H9 (cell line): ENCODE results near the gene HEATR9. TPM values are rescaled to one million over a fixed set of nuclear protein-coding genes. Genes with fewer than 3 reads are reported as not detected.

Experiments
- DNase-seq: peaks from one replicate; pipeline ENCODE4 v3.0.0-alpha.2; 2017
- H2AFZ ChIP-seq: one replicate; pipeline ENCODE4 v1.6.1; 2013; ENCODE audit warnings: mild to moderate bottlenecking, low read length, control low read depth, moderate library complexity
- H2AK5ac ChIP-seq: 2 replicates; pipeline ENCODE4 v1.6.1; 2013; ENCODE audit warnings: low read length, control low read depth, mixed read lengths; ENCODE audit not compliant: insufficient read length
- H2BK120ac ChIP-seq: one replicate; pipeline ENCODE4 v1.6.1; 2013; ENCODE audit warnings: low read depth, mild to moderate bottlenecking, low read length, control low read depth, inconsistent platforms; ENCODE audit not compliant: poor library complexity, severe bottlenecking
- H2BK12ac ChIP-seq: 2 replicates; pipeline ENCODE4 v1.6.1; 2013; ENCODE audit warnings: low read length, control low read depth, mixed read lengths, low read depth; ENCODE audit not compliant: insufficient read length
- H2BK15ac ChIP-seq: 2 replicates; pipeline ENCODE4 v1.6.1; 2013; ENCODE audit warnings: low read depth, low read length, control low read depth
- H2BK20ac ChIP-seq: one replicate; pipeline ENCODE4 v1.6.1; 2013; ENCODE audit warnings: low read depth, mild to moderate bottlenecking, low read length, control low read depth, inconsistent platforms; ENCODE audit not compliant: poor library complexity, severe bottlenecking
- H2BK5ac ChIP-seq: 2 replicates; pipeline ENCODE4 v1.6.1; 2013; ENCODE audit warnings: low read length, control low read depth, mixed read lengths; ENCODE audit not compliant: insufficient read length
- H3K14ac ChIP-seq: 2 replicates; pipeline ENCODE4 v1.6.1; 2013; ENCODE audit warnings: low read length, control low read depth; ENCODE audit not compliant: insufficient read depth
- H3K18ac ChIP-seq: 2 replicates; pipeline ENCODE4 v1.6.1; 2013; ENCODE audit warnings: low read depth, mild to moderate bottlenecking, mixed read lengths, low read length, control low read depth; ENCODE audit not compliant: insufficient read length
- H3K23ac ChIP-seq: 2 replicates; pipeline ENCODE4 v1.6.1; 2013; ENCODE audit warnings: low read length, control low read depth, mixed read lengths, low read depth; ENCODE audit not compliant: insufficient read length
- H3K23me2 ChIP-seq: 2 replicates; pipeline ENCODE4 v1.6.1; 2013; ENCODE audit warnings: low read depth, mild to moderate bottlenecking, mixed read lengths, low read length, control low read depth; ENCODE audit not compliant: insufficient read length, poor library complexity, severe bottlenecking
- H3K27ac ChIP-seq: 2 replicates; pipeline ENCODE4 v1.5.1; 2013; ENCODE audit warnings: low read length, control low read depth, mixed read lengths, low read depth; ENCODE audit not compliant: insufficient read length
- H3K27me3 ChIP-seq: 2 replicates; pipeline ENCODE4 v1.6.1; 2013; ENCODE audit warnings: low read length, control low read depth, inconsistent platforms; ENCODE audit not compliant: insufficient read depth
- H3K4ac ChIP-seq: 2 replicates; pipeline ENCODE4 v1.6.1; 2013; ENCODE audit warnings: low read depth, mild to moderate bottlenecking, control low read depth, inconsistent platforms, low read length, moderate library complexity
- H3K4me1 ChIP-seq: 2 replicates; pipeline ENCODE4 v1.6.1; 2013; ENCODE audit warnings: low read length, control low read depth, inconsistent platforms; ENCODE audit not compliant: insufficient read depth
- H3K4me2 ChIP-seq: 2 replicates; pipeline ENCODE4 v1.6.1; 2013; ENCODE audit warnings: low read length, control low read depth, mixed read lengths; ENCODE audit not compliant: insufficient read length, insufficient read depth
- H3K56ac ChIP-seq: 2 replicates; pipeline ENCODE4 v1.6.1; 2013; ENCODE audit warnings: low read depth, mild to moderate bottlenecking, mixed read lengths, low read length, control low read depth; ENCODE audit not compliant: insufficient read length
- H3K79me1 ChIP-seq: 2 replicates; pipeline ENCODE4 v1.6.1; 2013; ENCODE audit warnings: low read depth, mild to moderate bottlenecking, moderate library complexity, low read length, control low read depth, inconsistent platforms; ENCODE audit not compliant: insufficient read depth, poor library complexity, severe bottlenecking
- H3K79me2 ChIP-seq: 2 replicates; pipeline ENCODE4 v1.6.1; 2013; ENCODE audit warnings: low read length, control low read depth, inconsistent platforms; ENCODE audit not compliant: insufficient read depth
- H3K9ac ChIP-seq: 2 replicates; pipeline ENCODE4 v1.6.1; 2013; ENCODE audit warnings: low read length, control low read depth, mixed read lengths; ENCODE audit not compliant: insufficient read length; ENCODE audit errors: extremely low read depth
- H3K9me3 ChIP-seq: one replicate; pipeline ENCODE4 v1.6.1; 2013; ENCODE audit warnings: low read depth, low read length, inconsistent platforms; ENCODE audit not compliant: control insufficient read depth
- H3T11ph ChIP-seq: one replicate; pipeline ENCODE4 v1.6.1; 2013; ENCODE audit warnings: mild to moderate bottlenecking, low read length, control low read depth, inconsistent platforms
- H4K20me1 ChIP-seq: one replicate; pipeline ENCODE4 v1.6.1; 2013; ENCODE audit not compliant: control insufficient read depth, insufficient read length, insufficient read depth
- H4K5ac ChIP-seq: 2 replicates; pipeline ENCODE4 v1.6.1; 2013; ENCODE audit warnings: low read depth, mild to moderate bottlenecking, mixed read lengths, low read length, control low read depth; ENCODE audit not compliant: insufficient read length
- H4K8ac ChIP-seq: replicated peaks from 2 replicates; pipeline ENCODE4 v1.6.1; 2013; ENCODE audit warnings: low read length, control low read depth, mixed read lengths, low read depth; ENCODE audit not compliant: insufficient read length
- H4K91ac ChIP-seq: 2 replicates; pipeline ENCODE4 v1.6.1; 2013; ENCODE audit warnings: low read depth, mild to moderate bottlenecking, moderate library complexity, mixed read lengths, low read length, control low read depth; ENCODE audit not compliant: insufficient read length
- H3K27ac Mint-ChIP-seq, 3 experiments: 2 replicates in 2 of 3; 3 replicates in 1 of 3; pipeline ENCODE4 v1.8.0; 2020 to 2021; ENCODE audit warnings: mixed read lengths in 3 of 3, mild to moderate bottlenecking in 1 of 3, moderate library complexity in 1 of 3
- H3K27me3 Mint-ChIP-seq: 2 replicates; pipeline ENCODE4 v1.8.0; 2021; ENCODE audit warnings: low read depth, mild to moderate bottlenecking, moderate library complexity, mixed read lengths
- H3K36me3 Mint-ChIP-seq, 3 experiments: 2 replicates in 2 of 3; 3 replicates in 1 of 3; pipeline ENCODE4 v1.8.0; 2020 to 2021; ENCODE audit warnings: low read depth in 3 of 3, mixed read lengths in 3 of 3; ENCODE audit not compliant: insufficient read depth in 1 of 3
- H3K4me1 Mint-ChIP-seq, 2 experiments: 2 replicates each; pipeline ENCODE4 v1.8.0; 2020; ENCODE audit warnings: mixed read lengths in 2 of 2
- H3K4me3 Mint-ChIP-seq, 2 experiments: 2 replicates in 1 of 2; 3 replicates in 1 of 2; pipeline ENCODE4 v1.8.0; 2020 to 2021; ENCODE audit warnings: mild to moderate bottlenecking in 2 of 2, mixed read lengths in 2 of 2, moderate library complexity in 1 of 2
- H3K9me3 Mint-ChIP-seq, 2 experiments: 2 replicates in 1 of 2; 3 replicates in 1 of 2; pipeline ENCODE4 v1.8.0; 2020; ENCODE audit warnings: mild to moderate bottlenecking in 2 of 2, mixed read lengths in 2 of 2, moderate library complexity in 1 of 2
- WGBS: extraction: QIAGEN DNeasy Blood & Tissue Kit; methylation state at CpG from one replicate; pipeline ENCODE4 v1.1.7; 2013; ENCODE audit warnings: missing lambda C conversion rate, low lambda C conversion rate, mixed read lengths; ENCODE audit not compliant: insufficient read length; ENCODE audit errors: extremely low coverage; 5-methylcytosine and 5-hydroxymethylcytosine counted together
- total RNA-seq: library from RNA; stranded (reverse); gene quantifications from 2 replicates; pipeline ENCODE4 v1.2.1, GENCODE V29; 2021
- TF ChIP-seq, protein P1 (sequence below): fragments of 200-600 bp; sonication (generic); conservative IDR thresholded peaks from 3 replicates; pipeline ENCODE4 v1.8.0; 2021; ENCODE audit warnings: antibody characterized with exemption, mild to moderate bottlenecking

HEATR9 gene
- total RNA-seq, 1 experiment from 2014 or later = not detected

- Histone ChIP-seq H3K56ac (no peak overlapping the region), H3T11ph (no peak overlapping the region), H4K91ac (no peak overlapping the region), H3K14ac (no peak overlapping the region), H2BK15ac (no peak overlapping the region), H4K5ac (no peak overlapping the region), H2BK120ac (no peak overlapping the region), H3K23me2 (no peaks in the 10 kb centered on the region), H3K4me2 (no peak overlapping the region), H3K18ac (no peak overlapping the region), H3K9ac (no peak overlapping the region), H3K4me1 (peaks cover 3% of the 10 kb centered on the region; the same call in 1 of the 2 replicates), H3K27me3 (no peaks in the 10 kb centered on the region), H2AK5ac (no peak overlapping the region), H4K8ac (no peak overlapping the region), H4K20me1 (no peaks in the 10 kb centered on the region), H3K23ac (no peak overlapping the region), H3K27ac (no peak overlapping the region), H3K79me1 (no peaks in the 10 kb centered on the region), H2BK20ac (no peak overlapping the region), H2BK12ac (no peak overlapping the region), H2BK5ac (no peak overlapping the region), H2AFZ (no peak overlapping the region), H3K4ac (no peak overlapping the region), H3K9me3 (no peaks in the 10 kb centered on the region), H3K79me2 (no peaks in the 10 kb centered on the region)
- Mint-ChIP-seq H3K4me3 (no peak overlapping the region), H3K4me1 (peaks cover 6 to 10% of the 10 kb centered on the region in 2 experiments), H3K27me3 (peaks cover 1% of the 10 kb centered on the region; the same call in 1 of the 2 replicates), H3K9me3 (no peaks in the 10 kb centered on the region), H3K27ac (no peak overlapping the region), H3K36me3 (no peaks in the 10 kb centered on the region)
- no CpG with 5 or more reads among the region's 5 CpGs for WGBS
- TF ChIP-seq, protein P1, sequence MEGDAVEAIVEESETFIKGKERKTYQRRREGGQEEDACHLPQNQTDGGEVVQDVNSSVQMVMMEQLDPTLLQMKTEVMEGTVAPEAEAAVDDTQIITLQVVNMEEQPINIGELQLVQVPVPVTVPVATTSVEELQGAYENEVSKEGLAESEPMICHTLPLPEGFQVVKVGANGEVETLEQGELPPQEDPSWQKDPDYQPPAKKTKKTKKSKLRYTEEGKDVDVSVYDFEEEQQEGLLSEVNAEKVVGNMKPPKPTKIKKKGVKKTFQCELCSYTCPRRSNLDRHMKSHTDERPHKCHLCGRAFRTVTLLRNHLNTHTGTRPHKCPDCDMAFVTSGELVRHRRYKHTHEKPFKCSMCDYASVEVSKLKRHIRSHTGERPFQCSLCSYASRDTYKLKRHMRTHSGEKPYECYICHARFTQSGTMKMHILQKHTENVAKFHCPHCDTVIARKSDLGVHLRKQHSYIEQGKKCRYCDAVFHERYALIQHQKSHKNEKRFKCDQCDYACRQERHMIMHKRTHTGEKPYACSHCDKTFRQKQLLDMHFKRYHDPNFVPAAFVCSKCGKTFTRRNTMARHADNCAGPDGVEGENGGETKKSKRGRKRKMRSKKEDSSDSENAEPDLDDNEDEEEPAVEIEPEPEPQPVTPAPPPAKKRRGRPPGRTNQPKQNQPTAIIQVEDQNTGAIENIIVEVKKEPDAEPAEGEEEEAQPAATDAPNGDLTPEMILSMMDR = no peak
- no peak for DNase-seq
Measured at GRCh38 chr17:35875072-35875799, 6.5 kb upstream of the HEATR9 start.
